Endothelial cell (in vitro differentiated cells): ENCODE results near the gene TAGLN. TPM values are rescaled to one million over a fixed set of nuclear protein-coding genes. Genes with fewer than 3 reads are reported as not detected.
A peak's percentile ranks its signal among the peaks of the same experiment; 100 is the strongest.

Experiments
- DNase-seq: peaks from one replicate; pipeline ENCODE4 v3.0.0; 2021; ENCODE audit warnings: low spot score
- H3K27ac Mint-ChIP-seq: one replicate; pipeline ENCODE4 v1.8.0; 2021; ENCODE audit warnings: mixed read lengths, inconsistent platforms; ENCODE audit not compliant: unreplicated experiment
- H3K27me3 Mint-ChIP-seq: one replicate; pipeline ENCODE4 v1.8.0; 2021; ENCODE audit warnings: mild to moderate bottlenecking, moderate library complexity, mixed read lengths, inconsistent platforms; ENCODE audit not compliant: unreplicated experiment
- H3K36me3 Mint-ChIP-seq: one replicate; pipeline ENCODE4 v1.8.0; 2021; ENCODE audit warnings: mild to moderate bottlenecking, low read depth, mixed read lengths, inconsistent platforms; ENCODE audit not compliant: unreplicated experiment
- H3K4me1 Mint-ChIP-seq: one replicate; pipeline ENCODE4 v1.8.0; 2021; ENCODE audit warnings: mild to moderate bottlenecking, mixed read lengths, inconsistent platforms; ENCODE audit not compliant: unreplicated experiment
- H3K4me3 Mint-ChIP-seq: one replicate; pipeline ENCODE4 v1.8.0; 2021; ENCODE audit warnings: mild to moderate bottlenecking, mixed read lengths, inconsistent platforms; ENCODE audit not compliant: unreplicated experiment
- H3K9me3 Mint-ChIP-seq: one replicate; pipeline ENCODE4 v1.8.0; 2021; ENCODE audit warnings: mixed read lengths, inconsistent platforms; ENCODE audit not compliant: unreplicated experiment
- total RNA-seq: library from RNA; stranded (reverse); fragmentation: NEBNext Ultra II Directional; extraction: Animal tissue kit (Norgen Biotek cat#: 25700); gene quantifications from one replicate; pipeline ENCODE4 v1.2.1, GENCODE V29; 2021; ENCODE audit not compliant: unreplicated experiment
- TF ChIP-seq, protein P1 (sequence below): fragments of 200-600 bp; sonication (generic); IDR thresholded peaks from one replicate; pipeline ENCODE4 v1.5.0; 2021; ENCODE audit warnings: antibody characterized with exemption; ENCODE audit not compliant: unreplicated experiment

Gene TAGLN
- total RNA-seq, 1 donor from 2014 or later, result 25.4 TPM

DNA sequence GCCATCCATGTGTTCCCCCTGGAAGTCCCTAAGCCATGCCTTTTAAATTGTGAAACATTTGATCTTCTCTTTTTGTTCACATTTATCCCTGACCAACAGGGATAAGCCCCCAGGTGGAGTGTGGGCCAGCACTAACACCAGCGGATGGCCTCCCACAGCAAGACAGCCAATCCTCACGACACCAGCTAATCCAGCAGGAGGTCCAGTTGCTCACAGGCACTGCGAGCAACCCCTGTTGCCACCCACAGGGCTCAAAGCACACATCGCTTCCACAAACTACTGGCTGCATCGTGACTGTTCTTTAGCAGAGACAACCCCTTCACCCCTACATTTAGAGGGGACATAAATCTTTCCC is 30.7 kb downstream of the TAGLN start:
- DNase-seq, result no peak
- no peak overlapping the region for H3K27ac Mint-ChIP-seq
- peaks cover 8% of the 10 kb centered on the region for H3K36me3 Mint-ChIP-seq
- peaks cover 29% of the 10 kb centered on the region for H3K4me1 Mint-ChIP-seq
- H3K27me3 Mint-ChIP-seq, result peaks cover 14% of the 10 kb centered on the region
- no peaks in the 10 kb centered on the region for H3K9me3 Mint-ChIP-seq
- peak overlapping the region; percentile 98 for H3K4me3 Mint-ChIP-seq
- TF ChIP-seq, protein P1, sequence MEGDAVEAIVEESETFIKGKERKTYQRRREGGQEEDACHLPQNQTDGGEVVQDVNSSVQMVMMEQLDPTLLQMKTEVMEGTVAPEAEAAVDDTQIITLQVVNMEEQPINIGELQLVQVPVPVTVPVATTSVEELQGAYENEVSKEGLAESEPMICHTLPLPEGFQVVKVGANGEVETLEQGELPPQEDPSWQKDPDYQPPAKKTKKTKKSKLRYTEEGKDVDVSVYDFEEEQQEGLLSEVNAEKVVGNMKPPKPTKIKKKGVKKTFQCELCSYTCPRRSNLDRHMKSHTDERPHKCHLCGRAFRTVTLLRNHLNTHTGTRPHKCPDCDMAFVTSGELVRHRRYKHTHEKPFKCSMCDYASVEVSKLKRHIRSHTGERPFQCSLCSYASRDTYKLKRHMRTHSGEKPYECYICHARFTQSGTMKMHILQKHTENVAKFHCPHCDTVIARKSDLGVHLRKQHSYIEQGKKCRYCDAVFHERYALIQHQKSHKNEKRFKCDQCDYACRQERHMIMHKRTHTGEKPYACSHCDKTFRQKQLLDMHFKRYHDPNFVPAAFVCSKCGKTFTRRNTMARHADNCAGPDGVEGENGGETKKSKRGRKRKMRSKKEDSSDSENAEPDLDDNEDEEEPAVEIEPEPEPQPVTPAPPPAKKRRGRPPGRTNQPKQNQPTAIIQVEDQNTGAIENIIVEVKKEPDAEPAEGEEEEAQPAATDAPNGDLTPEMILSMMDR, result no peak

DNA sequence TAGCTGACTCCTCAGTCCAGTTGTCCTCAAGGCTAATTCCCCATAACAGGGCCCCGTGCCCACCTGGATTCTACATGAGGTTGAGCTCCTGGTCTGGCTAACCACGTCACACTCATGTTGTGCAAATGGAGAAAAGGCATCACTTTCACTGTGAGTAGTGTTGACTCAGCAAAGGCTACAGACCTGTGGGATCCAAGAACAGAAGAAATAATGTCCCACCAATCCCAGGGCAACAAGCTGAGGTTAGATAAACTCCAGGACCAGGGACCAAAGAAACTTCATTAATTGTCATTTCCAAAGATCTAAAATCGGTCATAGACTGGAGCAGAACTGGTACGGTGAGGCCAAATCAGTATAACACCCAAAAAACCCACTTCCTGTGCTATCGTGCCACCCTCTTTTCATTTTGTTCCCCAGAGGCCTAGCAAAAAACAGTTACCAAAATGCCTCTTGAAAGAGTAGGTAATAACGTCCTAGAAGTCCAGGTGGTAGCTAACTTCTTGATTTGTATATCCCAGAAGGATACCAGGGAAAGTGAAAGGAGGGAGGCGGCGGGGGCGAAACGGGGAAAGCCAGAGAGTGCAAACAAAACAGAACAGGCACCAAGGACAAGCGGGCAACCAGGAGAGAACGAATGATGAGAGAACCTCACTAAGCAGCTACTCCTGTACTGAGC is 31.3 kb downstream of the TAGLN start:
- peaks cover 14% of the 10 kb centered on the region for H3K27me3 Mint-ChIP-seq
- peak overlapping the region; percentile 98 for H3K4me3 Mint-ChIP-seq
- peaks cover 8% of the 10 kb centered on the region for H3K36me3 Mint-ChIP-seq
- no peak overlapping the region for H3K27ac Mint-ChIP-seq
- H3K9me3 Mint-ChIP-seq, result no peaks in the 10 kb centered on the region
- TF ChIP-seq, protein P1, result no peak
- DNase-seq, result no peak
- peaks cover 26% of the 10 kb centered on the region for H3K4me1 Mint-ChIP-seq

DNA sequence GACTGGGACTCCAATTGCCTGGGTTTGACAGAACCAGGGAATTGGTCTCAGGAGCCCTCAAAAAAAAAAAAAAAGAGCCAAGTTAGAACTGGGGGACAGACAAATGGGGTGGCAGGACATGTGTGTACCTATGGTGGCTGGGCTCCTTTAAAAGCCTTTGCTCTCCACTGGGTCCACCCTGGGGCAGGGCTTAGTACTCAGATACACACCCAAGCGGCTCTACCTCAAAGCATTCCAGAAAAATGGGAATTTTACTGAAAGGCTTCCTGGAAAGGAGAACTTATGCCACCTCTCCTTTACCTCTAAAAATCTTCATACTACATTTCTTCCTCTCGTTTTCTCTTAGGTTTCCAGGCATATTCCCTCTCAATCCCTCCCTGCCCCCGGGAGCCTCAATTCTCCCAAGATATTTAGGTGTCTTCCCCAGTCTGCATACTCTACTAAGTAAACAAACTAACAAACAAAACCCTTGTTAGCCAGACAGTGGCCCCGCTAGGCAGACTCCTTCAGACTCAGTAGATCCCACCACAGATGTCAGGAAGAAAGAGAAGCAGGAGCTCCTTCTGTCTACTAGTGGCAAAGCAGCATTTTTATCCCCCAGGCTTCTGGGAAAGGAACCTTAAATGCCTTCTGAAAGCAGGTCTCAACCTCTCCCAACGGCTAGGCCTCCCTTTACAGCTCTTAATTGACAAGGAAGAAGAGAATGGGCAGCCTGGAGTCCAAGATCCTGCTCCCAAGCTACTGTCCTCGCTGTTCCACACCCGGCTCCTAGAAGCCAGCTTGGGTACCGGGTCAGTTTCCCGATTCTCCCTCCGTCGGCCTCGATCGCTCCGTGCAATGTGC is 32.0 kb downstream of the TAGLN start:
- DNase-seq, result no peak
- TF ChIP-seq, protein P1, result no peak
- H3K9me3 Mint-ChIP-seq, result no peaks in the 10 kb centered on the region
- peaks cover 14% of the 10 kb centered on the region for H3K27me3 Mint-ChIP-seq
- peaks cover 26% of the 10 kb centered on the region for H3K4me1 Mint-ChIP-seq
- peak overlapping the region; percentile 93 for H3K27ac Mint-ChIP-seq
- peak overlapping the region; percentile 98 for H3K4me3 Mint-ChIP-seq
- peaks cover 8% of the 10 kb centered on the region for H3K36me3 Mint-ChIP-seq

DNA sequence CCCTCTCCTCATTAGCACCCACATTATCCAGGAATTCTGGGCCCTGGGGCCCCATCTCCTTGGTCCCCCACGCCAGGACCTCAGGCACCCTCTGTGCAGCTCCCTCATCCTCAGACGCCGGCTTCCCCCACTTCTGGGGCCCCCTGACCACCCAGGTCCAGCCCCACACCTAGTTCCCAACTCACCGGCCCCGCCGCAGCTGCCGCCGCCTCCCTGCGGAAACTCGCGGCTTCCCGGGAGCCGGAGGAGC is 32.6 kb downstream of the TAGLN start, which contains the start of gene PCSK7:
TSS of gene PCSK7 (minus strand) at position 232 of the 250 bp plus-strand sequence. CDS start 2,229 bp downstream, outside the sequence.
- peak within 1 kb of the TSS; percentile 99 for H3K4me3 Mint-ChIP-seq
- H3K27ac Mint-ChIP-seq, result peak within 1 kb of the TSS; percentile 96
- H3K4me1 Mint-ChIP-seq, result peaks cover 26% of the 10 kb centered on the region
- TF ChIP-seq, protein P1, result no peak
- H3K9me3 Mint-ChIP-seq, result no peaks in the 10 kb centered on the region
- peaks cover 13% of the 10 kb centered on the region for H3K36me3 Mint-ChIP-seq
- peak; percentile 67 for DNase-seq
- peaks cover 14% of the 10 kb centered on the region for H3K27me3 Mint-ChIP-seq
